Caco-2 (cell line): Measurements from ENCODE around the gene UBL3. TPM values are rescaled to one million over a fixed set of nuclear protein-coding genes. Genes with fewer than 3 reads are reported as not detected.

Source experiments
- BruUV-seq: library from RNA; stranded (reverse); fragments of 400-500 nt; replicated peaks from 2 replicates; lab custom pipeline; 2021; lab: Mats Ljungman, UMichigan
- CTCF ChIA-PET: fragments of 300-600 bp; sonication (Branson Sonifier 250); formaldehyde crosslinking; loops from one replicate; lab custom pipeline; 2022; ENCODE audit warnings: antibody characterized with exemption; lab: Charles Lee
- POLR2A ChIA-PET: fragments of 300-600 bp; sonication (Branson Sonifier 250); formaldehyde crosslinking; loops from one replicate; lab custom pipeline; 2022; ENCODE audit warnings: antibody characterized with exemption; lab: Charles Lee
- DNase-seq, 2 experiments: peaks; one replicate each; pipeline versions ENCODE4 v3.0.0 to v3.0.0-alpha.2; 2020 to 2022
- H3K27me3 ChIP-seq: replicated peaks from 2 replicates; pipeline ENCODE4 v1.6.0; 2011; ENCODE audit warnings: low read length; ENCODE audit not compliant: control insufficient read depth, insufficient read depth
- H3K36me3 ChIP-seq: 2 replicates; pipeline ENCODE4 v1.5.1; 2011; ENCODE audit warnings: low read length; ENCODE audit not compliant: control insufficient read depth, insufficient read depth
- H3K4me1 ChIP-seq: fragments of 250-450 bp; sonication (Bioruptor Pico); 2 replicates; pipeline ENCODE4 v1.5.1; 2020; ENCODE audit warnings: mild to moderate bottlenecking
- H3K4me3 ChIP-seq: 2 replicates; pipeline ENCODE4 v1.5.1; 2011; ENCODE audit warnings: low read depth, mild to moderate bottlenecking, control low read depth, low read length
- H3K9me3 ChIP-seq: fragments of 250-450 bp; sonication (Bioruptor Pico); 2 replicates; pipeline ENCODE4 v1.5.1; 2020; ENCODE audit warnings: mild to moderate bottlenecking, moderate library complexity
- H3K27ac Mint-ChIP-seq: one replicate; pipeline ENCODE4 v1.8.0; 2022; ENCODE audit warnings: mixed read lengths; ENCODE audit not compliant: unreplicated experiment
- H3K27me3 Mint-ChIP-seq: one replicate; pipeline ENCODE4 v1.8.0; 2022; ENCODE audit warnings: mixed read lengths; ENCODE audit not compliant: insufficient read depth, unreplicated experiment
- H3K36me3 Mint-ChIP-seq: one replicate; pipeline ENCODE4 v1.8.0; 2022; ENCODE audit warnings: mild to moderate bottlenecking, mixed read lengths; ENCODE audit not compliant: insufficient read depth, unreplicated experiment
- H3K4me1 Mint-ChIP-seq: one replicate; pipeline ENCODE4 v1.8.0; 2022; ENCODE audit warnings: low read depth, mixed read lengths; ENCODE audit not compliant: unreplicated experiment
- H3K4me3 Mint-ChIP-seq: one replicate; pipeline ENCODE4 v1.8.0; 2022; ENCODE audit warnings: mild to moderate bottlenecking, moderate library complexity, mixed read lengths; ENCODE audit not compliant: unreplicated experiment
- H3K9me3 Mint-ChIP-seq: one replicate; pipeline ENCODE4 v1.8.0; 2022; ENCODE audit warnings: mixed read lengths; ENCODE audit not compliant: unreplicated experiment
- CTCF ChIP-seq, 2 experiments: fragments of 200-600 bp in 1 of 2; IDR thresholded peaks; 1 replicate in 1 of 2; 2 replicates in 1 of 2; pipeline versions ENCODE4 v1.5.1 to v1.8.0; 2011 to 2022; ENCODE audit warnings: antibody characterized with exemption in 1 of 2, control low read depth in 1 of 2, inconsistent platforms in 1 of 2, low read depth in 1 of 2, low read length in 1 of 2, mild to moderate bottlenecking in 1 of 2, moderate library complexity in 1 of 2; ENCODE audit not compliant: insufficient read depth in 1 of 2, severe bottlenecking in 1 of 2, unreplicated experiment in 1 of 2
- intact Hi-C: fragments of 100-400 bp; cut with micrococcal nuclease; formaldehyde crosslinking; loops from one replicate; pipeline ENCODE4 v1.10.0; 2022; ENCODE audit not compliant: unreplicated experiment
- total RNA-seq: library from RNA; stranded (reverse); gene quantifications from 2 replicates; pipeline ENCODE4 v1.2.3, GENCODE V29; 2022

UBL3 gene
- total RNA-seq, 1 experiment from 2014 or later, result 37.5 TPM

- no peak overlapping the region for H3K27ac Mint-ChIP-seq
- CTCF ChIA-PET, result no interaction called here
- H3K4me1 Mint-ChIP-seq, result peaks cover 35% of the 10 kb centered on the region
- no peak for DNase-seq
- no peak overlapping the region for H3K4me3 ChIP-seq
- POLR2A ChIA-PET, result no interaction called here
- peaks cover 37% of the 10 kb centered on the region for H3K4me1 ChIP-seq
- H3K9me3 Mint-ChIP-seq, result no peaks in the 10 kb centered on the region
- BruUV-seq, result no TSS peak
- no peaks in the 10 kb centered on the region for H3K27me3 ChIP-seq
- no peaks in the 10 kb centered on the region for H3K9me3 ChIP-seq
- H3K4me3 Mint-ChIP-seq, result no peak overlapping the region
- no peaks in the 10 kb centered on the region for H3K36me3 ChIP-seq
- H3K27me3 Mint-ChIP-seq, result no peaks in the 10 kb centered on the region
- no peak for TF ChIP-seq CTCF (IDR thresholded peaks at IDR 0.05; ENCODE audit: insufficient read depth in 1 of 2, low read depth in 1 of 2, low read length in 1 of 2, severe bottlenecking in 1 of 2, unreplicated experiment in 1 of 2)
- no peaks in the 10 kb centered on the region for H3K36me3 Mint-ChIP-seq
- intact Hi-C loops, result no loop called here
These were observed 44.1 kb downstream of the UBL3 start for GRCh38 chr13:29805994-29806979.

- peaks cover 13% of the 10 kb centered on the region for H3K4me1 Mint-ChIP-seq
- H3K27me3 Mint-ChIP-seq, result no peaks in the 10 kb centered on the region
These were observed 47.2 kb downstream of the UBL3 start for GRCh38 chr13:29803221-29803620.

GRCh38 chr13:29802621-29803020 is 47.8 kb downstream of the UBL3 start:
- Histone ChIP-seq H3K4me3 (no peak overlapping the region), H3K9me3 (no peaks in the 10 kb centered on the region), H3K36me3 (no peaks in the 10 kb centered on the region), H3K27me3 (no peaks in the 10 kb centered on the region), H3K4me1 (peaks cover 2% of the 10 kb centered on the region; the same call in 1 of the 2 replicates)
- Mint-ChIP-seq H3K27me3 (no peaks in the 10 kb centered on the region), H3K4me1 (peaks cover 13% of the 10 kb centered on the region), H3K4me3 (no peak overlapping the region), H3K27ac (no peak overlapping the region), H3K9me3 (no peaks in the 10 kb centered on the region), H3K36me3 (no peaks in the 10 kb centered on the region)
- no peak for TF ChIP-seq CTCF (IDR thresholded peaks at IDR 0.05; ENCODE audit: insufficient read depth in 1 of 2, low read depth in 1 of 2, low read length in 1 of 2, severe bottlenecking in 1 of 2, unreplicated experiment in 1 of 2)
- POLR2A ChIA-PET, result no interaction called here
- intact Hi-C loops, result no loop called here
- BruUV-seq, result no TSS peak
- CTCF ChIA-PET, result no interaction called here
- DNase-seq, result no peak

More at GRCh38 chr13:29803221-29803620, 47.2 kb downstream of the UBL3 start:
- Histone ChIP-seq H3K27me3 (no peaks in the 10 kb centered on the region), H3K4me1 (peaks cover 8% of the 10 kb centered on the region; the same call in 1 of the 2 replicates), H3K36me3 (no peaks in the 10 kb centered on the region), H3K9me3 (no peaks in the 10 kb centered on the region), H3K4me3 (no peak overlapping the region)
- no peak overlapping the region for H3K27ac Mint-ChIP-seq
- no TSS peak for BruUV-seq
- no peak for DNase-seq
- CTCF ChIA-PET, result no interaction called here
- intact Hi-C loops, result no loop called here
- H3K9me3 Mint-ChIP-seq, result no peaks in the 10 kb centered on the region
- POLR2A ChIA-PET, result no interaction called here
- no peaks in the 10 kb centered on the region for H3K36me3 Mint-ChIP-seq
- no peak overlapping the region for H3K4me3 Mint-ChIP-seq
- TF ChIP-seq CTCF (IDR thresholded peaks at IDR 0.05; ENCODE audit: insufficient read depth in 1 of 2, low read depth in 1 of 2, low read length in 1 of 2, severe bottlenecking in 1 of 2, unreplicated experiment in 1 of 2), result no peak
